Measurements from ENCODE around the gene CCDC167.

Gene CCDC167

GRCh38 chr6:37528541-37528940 lies 28.8 kb upstream of the CCDC167 start:
- no peak for DNase-seq (ENCODE audit: low read depth)

- DNase-seq (ENCODE audit: low read depth): no peak
These were observed 26.0 kb upstream of the CCDC167 start for GRCh38 chr6:37525460-37526357.

- no peak for DNase-seq (ENCODE audit: low read depth)
These were observed 25.3 kb upstream of the CCDC167 start for GRCh38 chr6:37524970-37525318.

- DNase-seq (ENCODE audit: low read depth): no peak
These were observed 24.6 kb upstream of the CCDC167 start for GRCh38 chr6:37524025-37524969.

GRCh38 chr6:37523412-37523811 lies 23.7 kb upstream of the CCDC167 start:
- DNase-seq (ENCODE audit: low read depth): no peak

GRCh38 chr6:37522836-37523235 lies 23.1 kb upstream of the CCDC167 start:
- DNase-seq (ENCODE audit: low read depth): no peak

- DNase-seq (ENCODE audit: low read depth): no peak
These were observed 22.0 kb upstream of the CCDC167 start for GRCh38 chr6:37521674-37522073.

GRCh38 chr6:37520926-37521325 lies 21.2 kb upstream of the CCDC167 start:
- no peak for DNase-seq (ENCODE audit: low read depth)

- no peak for DNase-seq (ENCODE audit: low read depth)
These were observed 19.8 kb upstream of the CCDC167 start for GRCh38 chr6:37519461-37519860.

GRCh38 chr6:37518116-37518515 lies 18.4 kb upstream of the CCDC167 start:
- no peak for DNase-seq (ENCODE audit: low read depth)

GRCh38 chr6:37517411-37517812 lies 17.7 kb upstream of the CCDC167 start:
- no peak for DNase-seq (ENCODE audit: low read depth)

- DNase-seq (ENCODE audit: low read depth): no peak
These were observed 17.3 kb upstream of the CCDC167 start for GRCh38 chr6:37516920-37517405.

GRCh38 chr6:37516076-37516919 lies 16.6 kb upstream of the CCDC167 start:
- DNase-seq (ENCODE audit: low read depth): no peak

GRCh38 chr6:37515712-37516075 lies 16.0 kb upstream of the CCDC167 start:
- DNase-seq (ENCODE audit: low read depth): no peak

GRCh38 chr6:37514837-37515236 lies 15.1 kb upstream of the CCDC167 start:
- no peak for DNase-seq (ENCODE audit: low read depth)

GRCh38 chr6:37514321-37514771 lies 14.7 kb upstream of the CCDC167 start:
- DNase-seq (ENCODE audit: low read depth): no peak

GRCh38 chr6:37513576-37513975 lies 13.9 kb upstream of the CCDC167 start:
- no peak for DNase-seq (ENCODE audit: low read depth)

- DNase-seq (ENCODE audit: low read depth): no peak
These were observed 13.5 kb upstream of the CCDC167 start for GRCh38 chr6:37513155-37513554.

- no peak for DNase-seq (ENCODE audit: low read depth)
These were observed 12.8 kb upstream of the CCDC167 start for GRCh38 chr6:37512400-37513011.

- no peak for DNase-seq (ENCODE audit: low read depth)
These were observed 12.3 kb upstream of the CCDC167 start for GRCh38 chr6:37511910-37512399.

- DNase-seq (ENCODE audit: low read depth): no peak
These were observed 11.5 kb upstream of the CCDC167 start for GRCh38 chr6:37511201-37511600.

All from GM04504 (cell line).